Left lung (tissue), 10 donors: ENCODE results near the gene LMF1. TPM values are rescaled to one million over a fixed set of nuclear protein-coding genes. Genes with fewer than 3 reads are reported as not detected.

Experiments used
- ATAC-seq: fragments of 200-7000 bp; cut with Tn5 transposase; one replicate; pipeline ENCODE4 v1.9.1; 2020; ENCODE audit warnings: moderate library complexity
- DNase-seq, 4 donors: peaks; one replicate each; pipeline ENCODE4 v3.0.0-alpha.2; 2013 to 2020
- H3K27ac ChIP-seq, 2 donors: fragments of 200-600 bp; sonication (generic) in 1 of 2; one replicate each; pipeline versions ENCODE4 v1.5.0 to v1.8.0; 2020 to 2021
- H3K27me3 ChIP-seq, 2 donors: fragments of 200-600 bp; sonication (generic) in 1 of 2; one replicate each; pipeline versions ENCODE4 v1.5.0 to v1.8.0; 2020 to 2021
- H3K36me3 ChIP-seq, 2 donors: fragments of 200-600 bp; sonication (generic) in 1 of 2; one replicate each; pipeline versions ENCODE4 v1.5.0 to v1.8.0; 2020 to 2021
- H3K4me1 ChIP-seq, 2 donors: fragments of 200-600 bp; one replicate each; pipeline ENCODE4 v1.8.0; 2021
- H3K4me3 ChIP-seq, 2 donors: fragments of 200-600 bp; sonication (generic) in 1 of 2; one replicate each; pipeline versions ENCODE4 v1.5.0 to v1.8.0; 2020 to 2021; ENCODE audit warnings: mild to moderate bottlenecking in 1 of 2
- H3K9me3 ChIP-seq, 2 donors: fragments of 200-600 bp; sonication (generic) in 1 of 2; one replicate each; pipeline versions ENCODE4 v1.5.0 to v1.8.0; 2020 to 2021
- intact Hi-C, 2 donors: fragments of 100-400 bp; cut with DNase I; formaldehyde crosslinking; loops; one replicate each; pipeline versions ENCODE4 v1.11.2 to v1.14.2; 2022
- polyA plus RNA-seq, 6 donors: library from polyadenylated mRNA; unstranded; fragments of 120-200 nt; gene quantifications; one replicate each; pipeline ENCODE4 v1.2.1, GENCODE V29; 2013; ENCODE audit not compliant: insufficient read length in 6 of 6
- total RNA-seq, 2 donors: library from RNA; stranded (reverse); fragmentation: NEBNext Ultra II Directional; extraction: Animal tissue kit (Norgen Biotek cat#: 25700); gene quantifications; one replicate each; pipeline ENCODE4 v1.2.1, GENCODE V29; 2021
- TF ChIP-seq, protein P1 (sequence below), 2 donors: fragments of 200-600 bp; sonication (generic) in 1 of 2; IDR thresholded peaks; one replicate each; pipeline versions ENCODE4 v1.5.0 to v1.8.0; 2021; ENCODE audit warnings: antibody characterized with exemption in 2 of 2
- donor health status: DM: no; HTN: yes; CAD: no.
- donor health status: DM: no; HTN: no; CAD: no.

LMF1 gene
- total and polyA plus RNA-seq, 8 donors = 15.5 to 23.1 (median 20.4) TPM

DNA sequence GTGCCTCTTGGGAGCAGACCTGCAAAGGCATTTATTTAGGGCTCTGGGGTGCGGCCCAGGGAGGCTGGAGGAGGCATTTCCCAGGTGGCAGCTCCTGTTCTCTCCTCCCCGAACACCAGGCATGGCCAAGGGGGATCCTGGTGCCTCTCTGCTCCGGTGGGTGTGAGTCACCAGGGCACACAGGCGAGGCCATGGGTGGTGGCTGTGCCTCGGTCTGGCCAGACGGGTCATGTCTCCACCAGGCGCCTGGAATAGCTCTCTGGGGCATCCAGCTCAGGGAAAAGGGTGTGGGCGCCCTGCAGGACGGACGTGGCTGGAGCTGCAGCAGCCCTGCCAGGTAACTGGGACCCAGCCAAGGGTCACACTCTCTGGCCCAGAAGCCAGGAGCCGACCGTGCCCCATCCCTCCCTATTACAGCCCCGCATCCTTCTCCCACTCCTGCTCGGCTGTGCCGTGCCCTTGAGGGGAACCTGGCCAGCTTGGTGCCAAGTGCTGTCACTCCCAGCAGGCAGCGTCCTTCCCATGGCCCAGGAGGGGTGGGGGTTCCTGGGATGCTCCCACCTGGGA is 36.6 kb upstream of the LMF1 start:
- no peak overlapping the region for H3K27ac ChIP-seq
- DNase-seq = no peak
- H3K4me1 ChIP-seq = no peaks in the 10 kb centered on the region
- H3K4me3 ChIP-seq = no peak overlapping the region
- no peak for ATAC-seq
- intact Hi-C loops = no loop called here
- no peaks in the 10 kb centered on the region for H3K36me3 ChIP-seq
- H3K27me3 ChIP-seq = peaks cover 9 to 83% of the 10 kb centered on the region in 2 donors
- H3K9me3 ChIP-seq = no peaks in the 10 kb centered on the region
- TF ChIP-seq, protein P1, sequence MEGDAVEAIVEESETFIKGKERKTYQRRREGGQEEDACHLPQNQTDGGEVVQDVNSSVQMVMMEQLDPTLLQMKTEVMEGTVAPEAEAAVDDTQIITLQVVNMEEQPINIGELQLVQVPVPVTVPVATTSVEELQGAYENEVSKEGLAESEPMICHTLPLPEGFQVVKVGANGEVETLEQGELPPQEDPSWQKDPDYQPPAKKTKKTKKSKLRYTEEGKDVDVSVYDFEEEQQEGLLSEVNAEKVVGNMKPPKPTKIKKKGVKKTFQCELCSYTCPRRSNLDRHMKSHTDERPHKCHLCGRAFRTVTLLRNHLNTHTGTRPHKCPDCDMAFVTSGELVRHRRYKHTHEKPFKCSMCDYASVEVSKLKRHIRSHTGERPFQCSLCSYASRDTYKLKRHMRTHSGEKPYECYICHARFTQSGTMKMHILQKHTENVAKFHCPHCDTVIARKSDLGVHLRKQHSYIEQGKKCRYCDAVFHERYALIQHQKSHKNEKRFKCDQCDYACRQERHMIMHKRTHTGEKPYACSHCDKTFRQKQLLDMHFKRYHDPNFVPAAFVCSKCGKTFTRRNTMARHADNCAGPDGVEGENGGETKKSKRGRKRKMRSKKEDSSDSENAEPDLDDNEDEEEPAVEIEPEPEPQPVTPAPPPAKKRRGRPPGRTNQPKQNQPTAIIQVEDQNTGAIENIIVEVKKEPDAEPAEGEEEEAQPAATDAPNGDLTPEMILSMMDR (IDR thresholded peaks at IDR 0.05) = no peak

GRCh38 chr16:1006781-1007180 is 36.0 kb upstream of the LMF1 start:
- Histone ChIP-seq H3K9me3 (no peaks in the 10 kb centered on the region), H3K4me1 (no peaks in the 10 kb centered on the region), H3K27me3 (peaks cover 9 to 83% of the 10 kb centered on the region in 2 donors), H3K27ac (no peak overlapping the region), H3K4me3 (no peak overlapping the region), H3K36me3 (no peaks in the 10 kb centered on the region)
- DNase-seq (no peak), ATAC-seq (no peak)
- TF ChIP-seq, protein P1 (IDR thresholded peaks at IDR 0.05) = no peak
- intact Hi-C loops = no loop called here

GRCh38 chr16:1005286-1005685 is 34.5 kb upstream of the LMF1 start:
- intact Hi-C loops = no loop called here
- no peak overlapping the region for H3K27ac ChIP-seq
- no peak for DNase-seq
- TF ChIP-seq, protein P1 (IDR thresholded peaks at IDR 0.05) = no peak
- H3K4me1 ChIP-seq = no peaks in the 10 kb centered on the region
- H3K36me3 ChIP-seq = no peaks in the 10 kb centered on the region
- H3K27me3 ChIP-seq = peaks cover 9 to 75% of the 10 kb centered on the region in 2 donors
- no peak overlapping the region for H3K4me3 ChIP-seq
- no peaks in the 10 kb centered on the region for H3K9me3 ChIP-seq
- ATAC-seq = no peak

- H3K27ac ChIP-seq = no peak overlapping the region
- H3K36me3 ChIP-seq = no peaks in the 10 kb centered on the region
- H3K9me3 ChIP-seq = no peaks in the 10 kb centered on the region
- intact Hi-C loops = no loop called here
- no peak overlapping the region for H3K4me3 ChIP-seq
- TF ChIP-seq, protein P1 (IDR thresholded peaks at IDR 0.05) = no peak
- peaks cover 0 to 75% of the 10 kb centered on the region in 2 donors for H3K27me3 ChIP-seq
- ATAC-seq (no peak), DNase-seq (no peak)
- H3K4me1 ChIP-seq = no peaks in the 10 kb centered on the region
Measured at GRCh38 chr16:1003391-1004347, 32.9 kb upstream of the LMF1 start.
